Amniotic stem cell (primary cell): ENCODE results near the gene DNM3.

Source experiments
- DNase-seq: peaks from one replicate; lab custom pipeline; 2025; lab: John Stamatoyannopoulos, UW

The DNM3 gene

DNA sequence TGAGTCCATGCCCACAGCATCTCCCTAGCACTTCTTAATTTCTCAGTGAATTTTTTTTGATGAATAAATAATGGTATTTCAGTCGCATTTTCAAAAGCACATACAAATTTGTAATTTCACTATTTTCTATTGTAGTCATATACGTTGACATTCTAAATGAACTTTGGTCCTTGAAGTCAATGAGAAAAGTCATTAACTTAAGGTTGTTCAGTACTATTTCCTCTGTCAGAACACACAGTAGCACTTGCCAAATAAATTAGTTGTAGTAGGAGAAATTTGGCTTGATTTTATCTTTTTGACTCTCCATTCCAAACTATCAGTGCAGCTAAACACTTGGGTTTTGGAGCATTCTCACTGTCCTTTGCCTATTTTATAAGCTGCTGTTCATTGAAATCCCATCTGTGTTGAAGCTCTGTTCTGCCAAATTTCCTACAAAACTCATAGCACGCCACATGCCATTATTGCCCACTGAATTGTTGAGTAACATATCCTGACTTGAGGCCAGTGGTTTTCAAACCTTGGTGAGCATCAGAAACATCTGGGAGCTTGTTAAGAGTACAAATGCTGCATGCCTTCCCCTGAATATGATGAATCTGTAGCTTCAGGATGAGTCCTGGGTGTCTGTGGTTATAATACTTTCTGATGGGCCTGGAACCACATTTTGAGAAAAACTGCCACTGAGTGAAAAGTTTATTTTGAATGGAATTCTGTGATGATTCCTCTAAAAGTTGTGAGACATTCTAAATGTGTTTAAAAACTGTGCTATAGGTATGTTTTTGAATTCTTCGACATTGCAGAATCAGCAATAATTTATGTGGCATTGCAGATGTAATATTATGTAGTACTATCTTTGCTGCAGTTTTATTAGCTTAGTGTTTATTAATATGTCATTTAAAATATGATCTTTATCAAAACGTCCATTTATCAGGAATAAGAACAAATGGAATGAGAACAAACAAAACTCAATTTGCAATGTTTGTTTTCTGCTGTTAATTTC, 78.9 kb downstream of the DNM3 start:
- DNase-seq = no peak

DNA sequence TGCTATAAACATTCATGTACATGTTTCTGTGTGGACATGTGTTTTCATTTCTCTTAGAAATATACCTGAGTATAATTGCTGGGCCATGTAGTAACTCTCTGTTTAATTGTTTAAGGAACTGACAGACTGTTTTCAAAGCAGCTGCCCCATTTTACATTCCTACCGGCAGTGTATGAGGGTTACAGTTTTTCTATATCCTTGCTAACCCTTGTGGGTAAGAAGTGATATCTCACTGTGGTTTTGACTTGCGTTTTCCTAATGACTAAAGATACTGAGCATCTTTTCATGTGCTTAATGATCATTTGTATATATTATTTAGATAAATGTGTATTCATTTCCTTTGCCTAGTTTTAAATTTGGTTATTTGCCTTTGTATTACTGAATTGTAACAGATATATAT, 81.7 kb downstream of the DNM3 start:
- DNase-seq = no peak

DNA sequence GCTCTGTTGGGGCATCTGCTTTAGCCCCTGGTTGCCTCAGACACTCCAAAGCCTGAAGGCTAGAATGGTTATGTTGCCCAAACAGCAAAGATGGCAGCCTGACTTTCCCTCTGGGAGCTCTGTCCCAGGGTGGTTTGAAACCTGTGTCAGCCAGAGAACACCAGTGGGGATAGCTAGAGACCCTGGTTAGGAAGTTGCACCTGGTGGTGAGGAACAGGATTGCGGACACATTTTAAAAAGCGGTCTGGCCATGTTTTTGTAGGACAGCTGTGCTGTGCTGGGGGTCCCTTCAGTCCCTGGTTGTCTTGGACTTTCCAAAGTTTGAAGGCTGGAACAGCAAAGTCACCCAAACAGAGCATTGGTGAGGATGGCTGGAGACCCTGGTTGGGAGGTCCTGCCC, 87.8 kb downstream of the DNM3 start:
- no peak for DNase-seq

DNA sequence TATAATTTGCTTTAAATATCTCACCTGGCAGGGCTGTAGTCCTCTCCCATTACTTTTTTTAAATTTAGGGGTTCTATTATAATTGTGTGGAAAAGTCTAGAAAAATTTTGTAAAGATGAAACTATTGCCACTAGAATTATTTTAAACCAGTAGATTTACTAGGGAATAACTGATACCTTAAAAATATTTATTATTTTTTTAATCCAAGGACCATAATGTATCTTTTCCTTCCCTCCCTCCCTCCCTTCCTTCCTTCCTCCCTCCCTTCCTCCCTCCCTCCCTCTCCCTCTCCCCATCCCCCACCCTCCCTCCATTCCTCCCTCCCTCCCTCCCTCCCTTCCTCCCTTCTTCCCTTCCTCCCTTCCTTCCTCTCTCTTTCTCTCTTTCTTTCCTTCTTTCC, 90.5 kb downstream of the DNM3 start:
- no peak for DNase-seq

DNA sequence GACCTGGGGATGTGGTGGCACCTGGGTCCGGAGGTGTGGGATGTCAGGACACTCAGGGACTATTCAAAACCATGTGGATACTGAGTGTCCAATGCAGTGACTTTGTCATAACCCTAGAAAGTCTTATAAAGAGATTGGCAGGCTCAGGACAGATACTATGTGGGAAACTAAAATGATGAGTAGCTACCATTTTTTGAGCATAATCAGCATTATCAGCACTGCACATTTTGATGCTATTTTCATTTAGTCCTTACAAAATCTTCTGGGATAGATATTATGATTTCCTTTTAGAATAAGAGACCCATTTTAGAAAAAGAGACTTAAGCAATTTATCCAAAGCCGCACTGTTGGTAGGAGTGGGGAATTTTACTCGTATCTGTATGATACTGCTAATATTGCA, 93.4 kb downstream of the DNM3 start:
- no peak for DNase-seq

DNA sequence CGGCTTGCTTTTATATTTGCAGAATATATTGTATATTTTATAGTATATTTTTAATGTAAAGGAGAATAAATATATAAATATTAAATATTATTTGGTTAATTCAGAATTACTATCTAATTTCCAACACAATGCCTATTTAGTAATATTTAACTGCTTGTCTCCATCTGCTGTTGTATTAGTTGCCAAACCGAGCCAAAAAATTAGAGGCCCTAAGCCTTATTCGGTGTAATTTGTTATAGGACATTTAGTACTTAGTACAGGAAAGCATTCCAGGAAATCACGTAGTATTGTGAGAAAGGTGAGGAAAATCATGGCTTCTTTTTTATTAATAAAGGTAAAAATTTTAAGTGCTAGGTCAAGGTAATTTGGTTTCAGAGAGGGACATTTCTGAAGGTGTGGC, 93.8 kb downstream of the DNM3 start:
- DNase-seq = no peak

DNA sequence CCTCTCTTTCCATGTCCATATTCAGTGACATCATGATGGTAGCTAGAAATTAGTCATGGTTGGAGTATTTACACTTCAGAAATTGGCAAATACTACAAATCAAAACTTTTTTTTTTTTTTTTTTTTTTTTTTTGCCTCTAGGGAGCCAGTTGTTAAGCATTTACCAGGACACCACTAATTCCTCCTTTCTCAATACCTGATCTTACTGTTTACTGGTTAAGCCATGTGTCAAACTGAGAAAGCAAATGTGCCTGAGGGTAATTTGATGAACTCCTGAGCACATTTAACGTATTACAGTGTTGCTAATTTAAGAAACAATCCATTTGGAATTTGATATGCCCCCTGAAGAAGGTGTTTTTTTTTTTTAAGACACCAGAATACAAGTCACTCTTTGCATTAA, 94.4 kb downstream of the DNM3 start:
- no peak for DNase-seq

DNA sequence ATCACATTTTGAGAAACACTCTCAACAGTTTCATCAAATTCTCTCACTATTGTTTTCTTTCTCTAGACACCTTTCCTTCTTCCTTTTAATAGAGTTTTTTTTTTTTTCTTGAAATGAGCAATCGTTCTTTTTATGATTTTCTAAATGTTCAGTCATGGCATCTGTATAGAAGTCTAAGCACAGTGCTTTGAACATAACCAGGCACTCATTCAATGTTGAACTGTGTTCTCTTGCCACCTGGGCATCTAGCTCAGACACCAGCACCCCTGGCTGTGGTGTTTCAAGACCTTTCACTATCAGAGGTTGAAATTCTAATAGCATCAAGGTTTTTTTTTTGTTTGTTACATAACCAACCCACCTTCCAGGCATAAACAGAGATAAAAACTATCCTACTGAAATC, 96.6 kb downstream of the DNM3 start:
- DNase-seq = no peak

DNA sequence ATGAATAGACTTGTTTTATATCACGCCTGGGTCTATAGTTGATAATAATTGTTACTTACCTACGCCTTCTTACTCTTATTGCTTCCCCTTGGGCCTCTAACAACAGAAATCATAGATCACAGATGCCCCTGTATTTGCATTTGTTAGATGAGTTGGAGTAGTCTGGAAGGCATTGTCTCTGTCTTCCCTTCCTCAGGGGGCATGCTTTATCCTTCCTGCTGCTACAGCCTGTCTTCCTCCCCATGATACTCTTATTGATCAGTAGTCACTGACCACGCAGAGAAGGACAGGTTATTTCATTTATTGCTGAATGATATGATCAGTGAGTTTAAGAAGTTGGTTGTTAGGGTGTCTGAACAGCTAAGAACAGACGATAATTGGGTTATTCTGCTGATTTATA, 98.4 kb downstream of the DNM3 start:
- DNase-seq = no peak

DNA sequence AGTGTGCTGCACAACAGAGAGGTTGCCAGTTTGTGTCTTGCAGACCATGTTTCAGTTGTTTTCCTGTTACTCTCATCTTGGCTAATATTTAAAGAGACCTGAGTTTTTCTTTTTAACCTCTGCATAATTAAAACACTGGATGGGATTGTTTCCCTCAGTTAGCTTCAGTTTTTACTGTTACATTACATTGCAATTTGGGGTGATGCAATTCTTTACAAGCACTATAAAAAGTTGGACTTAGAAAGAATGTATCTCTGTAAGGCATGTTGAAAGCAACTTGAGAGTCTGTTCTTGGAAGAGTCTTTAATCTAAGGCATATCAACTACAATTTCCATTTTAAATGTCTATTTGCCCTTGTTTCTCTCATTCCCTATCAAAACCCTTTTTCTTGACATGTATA, 99.1 kb downstream of the DNM3 start:
- DNase-seq = no peak

DNA sequence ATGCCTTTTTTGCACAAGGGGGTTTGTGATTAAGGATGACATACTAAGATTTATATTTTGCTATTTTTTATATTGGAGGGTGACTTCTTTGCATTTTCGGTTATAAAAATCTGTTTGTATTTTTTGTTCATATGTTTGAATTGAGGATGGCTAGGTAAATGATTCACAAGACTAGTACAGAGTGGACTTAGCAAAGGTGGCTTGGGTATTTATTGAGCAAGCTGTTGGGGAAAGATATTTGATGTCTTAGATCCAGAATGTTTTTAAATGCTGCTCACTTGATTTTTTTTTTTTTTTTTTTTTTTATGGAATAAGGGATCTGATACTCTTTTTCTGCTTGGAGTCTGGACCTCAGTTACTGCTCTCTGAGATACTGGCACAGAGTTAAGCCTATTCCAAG, 100.6 kb downstream of the DNM3 start:
- DNase-seq = no peak

DNA sequence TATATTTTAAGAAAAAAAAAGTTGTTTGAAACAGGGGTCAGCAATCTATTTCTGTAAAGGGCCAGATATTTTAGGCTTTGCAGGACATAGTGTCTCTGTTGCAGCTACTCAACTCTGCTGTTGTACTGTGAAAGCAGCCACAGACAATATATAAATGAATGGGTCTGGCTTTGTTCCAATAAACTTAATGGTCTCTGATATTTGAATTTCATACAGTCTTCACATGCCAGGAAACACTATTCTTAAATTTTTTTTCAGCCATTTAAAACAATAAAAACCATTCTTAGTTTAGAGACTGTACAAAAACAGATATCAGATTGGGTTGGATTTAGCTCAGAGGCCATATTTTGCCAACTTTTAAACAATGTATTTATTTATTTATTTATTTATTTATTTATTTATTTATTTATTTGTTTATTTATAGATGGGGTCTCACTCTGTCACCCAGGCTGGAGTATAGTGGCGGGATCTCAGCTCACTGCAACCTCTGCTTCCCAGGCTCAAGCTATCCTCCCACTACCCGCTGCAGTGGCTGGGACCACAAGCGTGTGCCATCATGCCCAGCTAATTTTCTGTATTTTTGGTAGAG, 102.8 kb downstream of the DNM3 start:
- no peak for DNase-seq

DNA sequence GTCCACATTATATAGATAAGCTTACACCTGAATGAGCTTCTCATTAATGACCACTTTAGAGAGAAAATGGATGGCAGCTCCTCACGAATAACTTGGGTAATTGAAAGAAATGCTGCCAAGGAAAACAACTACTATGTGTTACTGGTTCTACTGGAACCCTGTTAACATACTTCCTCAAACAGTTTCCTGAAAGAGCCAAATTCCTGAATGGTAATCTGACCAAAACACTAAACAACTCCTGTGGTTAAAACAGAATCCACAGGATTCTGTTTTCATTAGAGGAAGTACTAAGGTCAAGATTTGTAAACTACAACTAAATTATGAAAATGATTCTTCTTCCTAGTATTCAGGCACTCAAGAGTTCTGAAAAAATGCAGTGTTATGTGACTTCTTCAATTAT, 107.2 kb downstream of the DNM3 start:
- no peak for DNase-seq

DNA sequence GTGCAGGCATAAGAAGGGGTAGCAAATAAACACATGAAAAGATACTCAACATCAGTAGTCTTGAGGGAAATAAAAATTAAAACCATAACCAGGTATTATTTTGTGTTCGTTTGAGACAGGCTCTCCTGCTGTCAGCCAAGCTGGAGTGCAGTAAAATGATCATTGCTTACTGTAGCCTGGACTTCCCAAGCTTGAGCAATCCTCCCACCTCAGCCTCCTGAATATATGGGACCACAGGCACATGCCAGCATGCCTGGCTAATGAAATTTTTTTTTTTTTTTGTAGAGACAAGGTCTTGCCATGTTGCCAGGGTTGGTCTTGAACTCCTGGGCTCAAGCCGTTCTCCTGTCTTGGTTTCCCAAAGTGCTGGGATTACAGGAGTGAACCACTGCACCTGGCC, 108.0 kb downstream of the DNM3 start:
- no peak for DNase-seq

DNA sequence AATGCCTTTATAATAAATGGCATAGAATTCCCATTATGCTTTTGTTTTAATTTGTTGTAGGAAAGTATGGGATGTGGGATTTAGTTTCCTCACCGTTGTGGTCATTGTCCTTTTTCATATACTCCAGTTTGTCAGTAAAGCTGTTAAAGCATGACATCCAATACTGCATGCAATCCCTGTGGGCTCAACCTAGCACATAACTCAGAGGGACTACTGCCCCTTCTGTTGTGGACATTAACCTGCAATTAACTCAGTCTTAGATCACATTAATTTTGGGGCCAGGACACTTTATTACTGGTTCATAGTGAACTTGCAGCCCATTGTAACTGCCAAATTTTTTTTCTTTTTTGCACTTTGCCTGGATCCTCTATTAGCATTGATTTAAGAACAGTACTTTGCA, 112.5 kb downstream of the DNM3 start:
- no peak for DNase-seq

DNA sequence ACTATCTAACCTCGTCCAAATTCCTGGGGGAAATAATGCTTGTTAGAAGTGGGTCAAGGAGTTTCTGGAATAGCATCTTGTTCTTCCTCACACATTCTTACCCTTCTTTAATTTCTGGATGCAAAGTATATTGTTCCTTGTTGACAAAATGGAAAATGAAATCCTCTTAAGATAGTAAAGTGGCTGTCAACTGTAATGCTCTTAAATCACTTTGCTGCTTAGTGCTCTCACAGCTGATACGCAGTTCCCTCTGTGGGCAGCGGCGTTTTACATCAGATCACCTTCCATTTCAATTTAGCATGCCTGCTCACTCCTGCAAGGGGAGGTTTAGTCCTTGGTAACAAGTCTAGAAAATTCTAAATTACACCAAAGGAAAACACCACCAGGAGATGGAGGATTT, 113.1 kb downstream of the DNM3 start:
- no peak for DNase-seq

DNA sequence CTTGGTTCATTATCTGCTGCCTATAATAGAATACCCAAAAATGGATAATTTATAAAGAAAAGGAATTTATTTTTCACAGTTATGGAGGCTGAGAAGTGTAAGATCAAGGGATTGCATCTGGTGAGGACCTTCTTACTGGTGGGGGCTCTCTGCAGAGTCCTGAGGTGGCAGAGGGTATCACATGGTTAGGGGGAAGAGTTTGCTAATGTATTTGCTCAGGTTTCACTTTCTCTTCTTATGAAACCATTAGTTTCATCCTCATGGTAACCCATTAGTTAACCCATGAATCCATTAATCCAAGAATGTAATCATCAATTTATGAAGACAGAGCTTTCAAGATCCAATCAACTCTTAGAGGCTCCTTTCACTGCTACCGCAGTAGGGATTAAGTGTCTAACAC, 120.6 kb downstream of the DNM3 start:
- DNase-seq = no peak

DNA sequence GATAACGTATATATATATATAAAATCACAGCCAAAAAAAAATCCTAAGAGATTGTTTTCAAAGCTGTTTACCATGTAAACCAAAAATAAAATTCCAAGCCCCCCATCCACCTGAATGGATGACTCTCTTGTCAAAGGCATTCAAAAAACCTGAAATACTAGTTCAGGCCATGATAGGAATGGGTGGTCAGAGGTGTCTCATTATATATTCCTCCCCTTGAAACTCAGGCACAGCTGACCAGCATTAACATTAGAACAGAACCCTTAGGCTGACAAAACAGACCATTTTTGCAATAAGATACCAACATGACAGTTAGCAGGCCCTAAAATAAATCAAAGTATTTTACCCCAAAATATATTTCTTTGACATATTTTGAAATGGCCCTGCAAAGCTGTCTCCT, 122.5 kb downstream of the DNM3 start:
- DNase-seq = no peak

DNA sequence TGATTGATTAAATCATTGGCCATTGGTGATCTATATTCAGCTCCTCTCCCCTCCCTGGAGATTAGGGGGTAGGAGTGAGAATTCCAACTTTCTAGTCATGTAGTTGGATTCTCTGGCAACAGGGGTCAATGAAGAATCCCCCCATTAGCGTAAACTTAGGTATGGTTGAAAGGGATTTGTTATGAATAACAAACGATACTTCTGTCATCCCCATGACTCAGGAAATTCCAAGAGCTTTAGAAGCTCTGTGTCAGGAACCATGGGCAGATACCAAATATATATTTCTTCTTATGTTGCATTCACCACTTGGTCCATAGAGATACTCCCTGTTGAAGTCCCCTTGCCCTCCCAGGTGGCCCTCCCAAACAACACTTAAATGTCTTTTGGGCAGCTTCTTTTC, 124.5 kb downstream of the DNM3 start:
- DNase-seq = no peak

DNA sequence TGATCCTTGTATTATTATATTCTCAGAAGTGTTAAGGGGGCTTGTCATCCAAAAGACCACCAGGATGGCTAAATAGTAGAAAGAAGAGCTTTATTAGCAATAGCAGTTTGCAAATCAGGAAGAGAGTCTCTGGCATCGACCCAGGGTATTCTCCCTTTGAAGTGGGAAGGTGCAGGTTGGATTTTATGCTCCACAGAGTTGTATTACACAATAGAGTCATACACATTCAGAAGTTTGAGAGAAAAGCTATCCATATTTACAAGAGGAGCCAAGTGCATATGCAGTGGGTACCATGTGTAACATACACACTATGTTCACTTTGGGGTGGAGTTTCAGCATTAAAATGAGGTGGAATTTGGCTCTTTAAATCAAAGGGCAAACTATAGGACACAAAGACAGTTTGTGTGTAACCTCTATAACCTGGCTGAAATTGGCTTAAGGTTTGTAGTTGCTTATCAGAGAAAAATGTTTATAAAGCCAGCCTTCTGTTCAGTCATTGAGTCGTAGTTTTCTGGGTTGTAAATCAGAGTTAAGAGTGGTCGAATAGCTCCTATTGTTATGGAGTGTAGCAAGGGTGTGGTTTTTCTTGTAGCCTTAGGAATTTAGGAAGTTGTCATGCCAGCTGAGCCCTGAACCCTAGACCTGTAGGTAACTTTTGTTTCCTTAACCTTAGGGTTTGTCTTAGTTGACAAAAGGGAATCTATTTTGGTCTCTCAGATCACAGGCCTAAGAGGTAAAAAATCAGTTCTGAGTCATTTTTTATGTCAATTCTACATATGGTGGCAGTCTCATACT, 125.3 kb downstream of the DNM3 start:
- no peak for DNase-seq

DNA sequence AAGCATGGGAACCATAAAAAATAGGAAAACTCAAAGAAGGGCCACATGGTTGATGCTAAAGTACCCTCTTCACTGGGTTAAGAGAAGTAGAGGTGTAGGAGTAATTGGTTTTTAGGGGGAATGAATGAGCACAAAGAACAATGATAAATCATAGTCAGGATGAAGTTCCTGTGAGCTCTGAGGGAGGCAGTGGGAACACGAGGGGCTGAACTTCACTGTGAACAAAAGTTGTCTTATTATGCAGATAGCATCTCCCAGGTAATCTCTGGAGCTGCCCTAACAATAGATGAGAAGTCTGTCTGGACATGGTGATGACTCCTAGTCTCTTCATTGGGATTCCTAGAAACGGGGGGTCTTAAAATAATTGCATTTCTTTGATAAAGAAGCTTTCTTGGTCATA, 127.9 kb downstream of the DNM3 start:
- DNase-seq = no peak

DNA sequence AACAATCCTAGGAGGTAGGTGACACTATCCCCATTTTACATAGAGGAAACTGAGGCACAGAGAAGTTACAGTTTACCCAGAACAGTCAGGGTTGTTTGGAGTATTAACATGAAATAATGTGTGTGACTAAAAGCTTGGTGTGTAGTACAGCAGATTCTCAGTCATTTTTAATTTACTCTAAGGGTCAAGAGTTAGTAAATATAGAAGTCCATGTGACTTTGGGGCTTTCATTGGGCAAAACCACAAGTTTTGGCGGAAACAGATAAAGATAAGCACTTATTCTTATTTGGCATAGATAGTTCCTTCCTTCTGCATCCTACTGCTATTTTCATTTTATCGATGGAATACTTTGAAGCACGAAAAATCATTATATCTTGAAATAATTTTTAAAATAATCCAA, 128.5 kb downstream of the DNM3 start:
- no peak for DNase-seq

DNA sequence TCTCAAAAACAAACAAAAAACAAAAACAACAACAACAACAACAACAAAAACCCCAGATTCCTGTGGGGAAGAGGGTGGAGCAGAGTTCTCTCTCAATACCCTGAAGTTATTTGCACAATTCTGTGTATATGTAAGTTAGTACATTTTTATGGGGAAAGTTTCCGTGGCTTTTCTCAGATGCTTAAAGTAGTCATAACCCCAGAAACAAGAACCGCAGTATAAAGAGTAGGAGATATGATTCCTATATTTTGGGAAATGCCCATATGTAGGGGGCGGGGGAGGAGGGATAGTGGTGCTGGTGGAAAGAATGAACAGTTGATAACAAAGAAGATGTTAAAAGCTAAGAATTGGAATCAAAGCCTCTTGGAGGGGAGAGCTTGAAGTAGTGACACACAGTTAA, 131.5 kb downstream of the DNM3 start:
- DNase-seq = no peak
